Activated T-cell treated with anti-CD3 and anti-CD28 coated beads for 48 hours (primary cell): ENCODE data around the gene CNTRL.
A peak's percentile ranks its signal among the peaks of the same experiment; 100 is the strongest.
"Not testable (repeated sequence)": the region's sequence is repeated elsewhere in the genome, so short reads cannot be mapped to it uniquely, and the experiment has no call there.

Source experiments
- DNase-seq: peaks from one replicate; pipeline ENCODE4 v3.0.0-alpha.2; 2020; ENCODE audit warnings: low read depth

CNTRL gene

DNA sequence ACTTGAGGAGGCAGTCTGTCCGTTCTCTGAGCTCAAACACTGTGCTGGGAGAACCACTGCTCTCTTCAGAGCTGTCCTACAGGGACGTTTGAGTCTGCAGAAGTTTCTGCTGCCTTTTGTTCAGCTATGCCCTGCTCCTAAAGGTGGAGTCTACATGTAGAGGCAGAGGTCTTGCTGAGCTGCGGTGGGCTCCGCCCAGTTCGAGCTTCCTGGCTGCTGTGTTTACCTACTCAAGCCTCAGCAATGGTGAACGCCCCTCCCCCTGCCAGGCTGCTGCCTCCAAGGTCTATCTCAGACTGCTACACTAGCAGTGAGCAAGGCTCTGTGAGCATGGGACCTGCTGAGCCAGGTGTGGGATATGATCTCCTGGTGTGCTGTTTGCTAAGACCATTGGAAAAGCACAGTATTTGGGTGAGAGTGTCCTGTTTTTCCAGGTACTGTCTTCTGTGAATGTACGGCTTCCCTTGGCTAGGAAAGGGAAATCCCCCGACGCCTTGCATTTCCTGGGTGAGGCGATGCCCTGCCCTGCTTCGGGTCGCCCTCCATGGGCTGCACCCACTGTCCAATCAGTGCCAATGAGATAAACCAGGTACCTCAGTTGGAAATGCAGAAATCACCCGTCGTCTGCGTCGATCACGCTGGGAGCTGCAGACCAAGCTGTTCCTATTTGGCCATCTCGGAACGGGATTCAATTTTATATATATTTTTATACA lies 58.5 kb downstream of the CNTRL start:
- DNase-seq, result peak; percentile 35

DNA sequence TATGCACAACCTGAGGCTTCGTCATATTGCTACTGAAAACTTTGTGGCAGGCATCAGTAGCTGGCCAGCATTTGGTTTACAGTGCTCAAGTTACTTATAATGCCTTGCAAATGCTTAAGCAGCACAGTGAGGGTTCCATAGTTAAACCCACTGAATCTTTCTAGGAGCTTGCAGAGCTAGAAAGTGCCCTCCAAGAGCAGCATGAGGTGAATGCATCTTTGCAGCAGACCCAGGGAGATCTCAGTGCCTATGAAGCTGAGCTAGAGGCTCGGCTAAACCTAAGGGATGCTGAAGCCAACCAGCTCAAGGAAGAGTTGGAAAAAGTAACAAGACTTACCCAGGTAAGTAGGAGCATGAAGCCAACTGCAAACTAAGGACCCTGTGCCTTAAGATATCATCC lies 60.9 kb downstream of the CNTRL start:
- DNase-seq, result no peak

DNA sequence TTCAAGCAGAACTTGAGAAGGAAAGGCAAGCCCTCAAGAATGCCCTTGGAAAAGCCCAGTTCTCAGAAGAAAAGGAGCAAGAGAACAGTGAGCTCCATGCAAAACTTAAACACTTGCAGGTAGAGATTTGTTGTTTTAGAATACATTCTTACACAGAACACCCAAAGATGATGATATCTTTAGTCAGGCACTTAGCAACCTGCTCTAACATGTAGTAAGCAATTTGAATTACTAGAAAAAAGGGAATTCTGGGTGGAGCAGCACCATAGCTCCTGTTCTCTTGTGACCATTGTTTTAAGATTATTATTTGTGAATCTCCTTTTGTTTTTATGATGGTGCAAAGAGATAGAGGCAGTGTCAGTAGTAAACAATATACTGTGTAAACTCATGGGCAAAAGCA lies 63.8 kb downstream of the CNTRL start:
- no peak for DNase-seq

DNA sequence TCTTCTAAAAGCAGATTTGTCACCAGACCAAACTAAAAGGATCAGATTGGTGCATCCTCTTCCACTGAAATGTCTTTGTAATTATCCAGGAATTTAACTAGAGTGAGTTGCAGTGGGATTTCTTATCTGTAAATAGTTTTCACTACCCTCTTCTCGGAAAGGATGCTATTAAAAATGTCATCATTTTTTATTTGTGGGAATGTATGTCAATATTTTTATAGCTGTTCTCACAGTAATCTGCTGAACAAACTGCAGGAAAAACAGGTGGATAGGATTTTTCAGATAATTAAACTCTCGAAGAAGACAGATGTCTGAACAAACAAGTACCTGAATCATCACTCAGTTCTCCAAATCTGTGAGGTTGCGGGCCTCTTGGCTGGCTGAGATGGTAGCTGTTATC lies 64.2 kb downstream of the CNTRL start:
- DNase-seq, result no peak

DNA sequence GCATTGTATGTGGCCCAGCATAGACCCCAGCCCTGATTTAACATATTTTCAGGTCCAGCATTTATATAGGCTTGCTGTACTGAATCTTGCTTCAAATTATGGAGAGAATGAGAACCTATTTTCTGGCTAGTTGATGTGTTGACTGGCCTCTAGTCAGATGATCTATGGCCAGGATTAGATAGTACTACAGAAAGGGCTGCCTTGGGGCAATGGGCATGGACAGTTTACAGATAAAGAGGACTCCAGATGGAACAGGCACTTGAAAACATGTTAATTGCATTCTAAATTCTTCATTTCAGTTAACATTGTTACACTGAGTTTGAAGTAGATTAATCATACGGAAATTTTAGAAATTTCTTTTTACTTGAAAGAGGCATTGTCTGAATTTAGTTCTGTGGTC lies 65.4 kb downstream of the CNTRL start:
- DNase-seq, result no peak

DNA sequence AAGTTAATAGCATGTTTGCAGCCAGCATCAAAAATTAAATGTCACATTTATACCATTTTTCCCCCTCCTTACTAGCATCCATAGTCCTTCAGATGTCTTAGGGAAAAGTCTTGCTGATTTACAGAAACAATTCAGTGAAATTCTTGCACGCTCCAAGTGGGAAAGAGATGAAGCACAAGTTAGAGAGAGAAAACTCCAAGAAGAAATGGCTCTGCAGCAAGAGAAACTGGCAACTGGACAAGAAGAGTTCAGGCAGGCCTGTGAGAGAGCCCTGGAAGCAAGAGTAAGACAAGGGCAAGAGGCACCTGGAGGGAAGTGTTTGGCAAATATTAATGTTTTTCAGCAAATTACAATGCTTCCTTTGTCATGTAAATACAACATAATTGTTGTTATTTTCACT lies 66.6 kb downstream of the CNTRL start:
- DNase-seq, result no peak

DNA sequence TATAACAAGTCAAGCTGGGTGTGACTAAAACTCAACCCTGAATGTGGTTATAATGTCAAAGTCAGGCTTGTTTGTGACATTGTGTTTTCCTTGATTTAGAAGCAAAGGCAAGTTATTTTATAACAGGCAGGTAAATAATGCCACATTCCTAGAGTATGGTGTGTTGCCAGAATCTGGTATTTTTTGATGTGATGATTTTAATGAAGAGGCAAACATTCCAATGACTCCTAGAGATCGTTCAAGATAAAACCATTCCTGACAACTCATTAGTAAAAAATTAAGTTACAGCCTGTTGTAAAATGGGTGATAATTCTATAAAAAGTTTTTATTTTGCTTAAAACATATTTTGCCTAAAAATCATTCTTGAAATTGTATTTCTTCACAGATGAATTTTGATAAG lies 67.0 kb downstream of the CNTRL start:
- DNase-seq, result no peak

DNA sequence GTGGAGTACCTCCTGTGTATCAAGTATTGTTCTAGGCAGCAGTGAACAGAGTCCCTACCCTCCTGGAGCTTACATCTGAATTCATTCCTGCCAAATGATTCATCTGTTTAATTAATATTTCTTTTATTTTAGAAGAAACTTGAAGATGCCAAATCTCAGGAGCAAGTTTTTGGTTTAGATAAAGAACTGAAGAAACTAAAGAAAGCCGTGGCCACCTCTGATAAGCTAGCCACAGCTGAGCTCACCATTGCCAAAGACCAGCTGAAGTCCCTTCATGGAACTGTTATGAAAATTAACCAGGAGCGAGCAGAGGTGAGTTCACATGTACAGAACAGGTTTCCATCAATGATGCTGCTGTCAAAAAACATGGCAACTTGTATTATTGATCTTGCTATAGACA lies 69.0 kb downstream of the CNTRL start:
- no peak for DNase-seq

DNA sequence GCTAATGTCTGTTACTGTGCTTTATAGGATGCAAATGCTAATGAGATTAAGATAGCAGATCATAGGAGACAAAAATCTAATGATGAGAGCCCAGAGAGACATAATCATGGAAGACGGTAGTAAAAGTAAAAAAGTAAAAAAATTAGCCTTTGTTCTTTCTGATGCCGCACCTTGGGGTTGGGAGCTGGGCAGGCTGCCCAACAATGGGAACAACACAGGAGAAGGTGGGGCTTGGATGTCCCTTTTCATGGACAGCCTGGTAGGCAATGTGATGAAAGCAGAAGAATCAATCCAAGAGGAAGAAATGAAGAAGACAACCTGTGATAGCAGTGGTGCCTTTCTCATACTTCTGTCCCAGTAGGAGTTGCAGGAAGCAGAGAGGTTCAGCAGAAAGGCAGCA lies 69.7 kb downstream of the CNTRL start:
- DNase-seq, result no peak

DNA sequence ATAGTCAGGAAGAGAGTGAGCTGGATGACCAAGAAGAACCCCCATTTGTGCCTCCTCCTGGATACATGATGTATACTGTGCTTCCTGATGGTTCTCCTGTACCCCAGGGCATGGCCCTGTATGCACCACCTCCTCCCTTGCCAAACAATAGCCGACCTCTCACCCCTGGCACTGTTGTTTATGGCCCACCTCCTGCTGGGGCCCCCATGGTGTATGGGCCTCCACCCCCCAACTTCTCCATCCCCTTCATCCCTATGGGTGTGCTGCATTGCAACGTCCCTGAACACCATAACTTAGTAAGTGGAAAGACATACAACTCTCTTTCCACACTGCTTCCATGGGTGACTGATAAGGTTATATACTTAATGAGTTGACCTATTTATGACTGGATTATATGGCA lies 75.4 kb downstream of the CNTRL start:
- no peak for DNase-seq

DNA sequence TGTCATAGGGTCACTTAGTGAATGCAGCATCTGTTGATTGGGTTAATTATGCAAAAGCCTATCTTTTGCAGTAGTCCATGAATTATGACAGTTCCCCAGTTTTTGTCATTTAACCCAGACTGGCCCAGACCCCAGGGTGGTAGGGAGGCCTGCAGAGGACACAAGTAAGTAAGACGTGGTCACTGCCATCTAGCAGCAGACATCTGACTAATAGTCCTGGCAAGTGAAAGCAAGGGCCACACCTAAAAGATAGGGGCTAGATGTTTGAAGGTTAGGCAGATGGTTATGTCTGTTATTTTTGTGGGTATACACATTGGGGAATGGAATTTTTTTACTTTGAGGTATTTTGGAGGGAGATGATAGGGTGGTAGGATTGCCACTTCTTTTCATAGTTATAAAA lies 78.9 kb downstream of the CNTRL start:
- DNase-seq, result no peak

DNA sequence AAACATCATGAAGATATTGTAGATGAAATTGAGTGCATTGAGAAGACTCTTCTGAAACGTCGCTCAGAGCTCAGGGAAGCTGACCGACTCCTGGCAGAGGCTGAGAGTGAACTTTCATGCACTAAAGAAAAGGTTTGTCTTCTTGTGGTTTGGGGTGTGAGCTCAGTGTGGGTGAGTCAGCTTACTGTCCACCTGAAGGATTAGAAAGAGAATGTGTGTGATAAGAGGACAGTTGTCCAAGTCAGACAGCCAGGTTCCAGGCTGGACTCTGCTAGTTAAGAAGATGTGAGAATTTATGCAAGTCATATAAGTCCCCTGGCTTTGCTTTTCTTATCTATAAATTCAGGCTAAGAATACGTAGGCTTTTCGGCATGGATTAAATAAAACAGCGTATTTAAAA lies 80.0 kb downstream of the CNTRL start:
- no peak for DNase-seq

DNA sequence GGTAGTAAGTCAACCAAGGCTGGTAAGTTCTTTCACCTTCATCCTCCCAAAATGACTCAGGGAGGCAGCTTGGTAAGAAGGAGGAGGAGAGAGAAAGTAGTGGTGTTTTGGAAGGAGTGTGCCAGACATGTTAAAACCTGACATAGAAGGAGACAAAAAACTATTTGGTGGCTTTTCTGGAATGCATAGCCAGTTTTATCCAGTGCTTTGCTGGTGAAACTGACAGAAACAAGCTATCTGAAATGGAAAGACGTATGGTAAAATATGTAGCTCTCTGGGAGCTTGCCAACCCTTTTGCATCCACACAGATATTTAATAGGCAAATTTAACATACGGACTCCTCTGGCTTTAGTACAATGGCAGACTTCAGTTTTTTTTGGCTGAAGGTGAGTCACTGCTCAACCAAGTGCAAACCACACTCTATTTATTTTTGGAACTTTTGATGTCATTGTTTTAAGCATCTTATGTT lies 81.5 kb downstream of the CNTRL start:
- no peak for DNase-seq

DNA sequence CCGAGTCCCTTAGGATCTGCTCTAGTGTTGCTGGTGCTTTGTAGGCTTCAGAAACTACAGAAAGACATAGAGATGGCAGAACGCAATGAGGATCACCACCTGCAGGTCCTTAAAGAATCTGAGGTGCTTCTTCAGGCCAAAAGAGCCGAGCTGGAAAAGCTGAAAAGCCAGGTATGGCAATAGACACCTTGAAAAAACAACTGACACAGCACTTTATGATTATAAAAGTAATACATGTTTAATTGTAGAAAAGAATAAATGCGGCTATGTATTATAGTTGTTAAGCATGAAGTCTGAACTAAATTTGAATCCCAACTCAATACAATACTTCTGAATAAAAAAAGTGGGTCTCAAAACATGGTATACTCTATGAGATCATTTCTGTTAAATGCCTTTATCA lies 83.2 kb downstream of the CNTRL start:
- no peak for DNase-seq

DNA sequence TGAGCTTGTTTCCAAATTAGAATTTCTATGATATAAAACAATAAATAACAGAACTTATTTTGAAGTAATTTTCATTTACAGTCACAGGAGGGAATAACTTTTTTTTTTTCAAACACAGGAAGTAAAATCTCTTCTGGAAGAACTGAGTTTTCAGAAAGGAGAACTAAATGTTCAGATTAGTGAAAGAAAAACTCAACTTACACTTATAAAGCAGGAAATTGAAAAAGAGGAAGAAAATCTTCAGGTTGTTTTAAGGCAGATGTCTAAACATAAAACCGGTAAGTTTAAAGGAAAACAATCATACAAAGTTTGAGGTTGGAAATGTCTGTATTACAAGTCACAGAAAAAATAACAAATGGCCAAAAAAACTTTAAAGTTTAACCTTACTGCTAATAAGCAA lies 85.3 kb downstream of the CNTRL start:
- DNase-seq, result no peak

DNA sequence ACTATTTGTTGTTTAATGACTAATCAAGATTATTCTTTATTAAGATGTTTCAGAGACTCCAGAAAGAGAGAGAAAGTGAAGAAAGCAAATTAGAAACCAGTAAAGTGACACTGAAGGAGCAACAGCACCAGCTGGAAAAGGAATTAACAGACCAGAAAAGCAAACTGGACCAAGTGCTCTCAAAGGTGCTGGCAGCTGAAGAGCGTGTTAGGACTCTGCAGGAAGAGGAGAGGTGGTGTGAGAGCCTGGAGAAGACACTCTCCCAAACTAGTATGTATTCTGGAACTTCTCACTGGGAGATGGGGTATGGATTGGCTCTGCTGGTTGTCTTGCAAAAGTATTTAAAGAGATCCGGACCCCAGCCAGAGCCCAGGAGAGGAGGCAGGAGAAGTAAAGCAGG lies 93.3 kb downstream of the CNTRL start:
- no peak for DNase-seq

DNA sequence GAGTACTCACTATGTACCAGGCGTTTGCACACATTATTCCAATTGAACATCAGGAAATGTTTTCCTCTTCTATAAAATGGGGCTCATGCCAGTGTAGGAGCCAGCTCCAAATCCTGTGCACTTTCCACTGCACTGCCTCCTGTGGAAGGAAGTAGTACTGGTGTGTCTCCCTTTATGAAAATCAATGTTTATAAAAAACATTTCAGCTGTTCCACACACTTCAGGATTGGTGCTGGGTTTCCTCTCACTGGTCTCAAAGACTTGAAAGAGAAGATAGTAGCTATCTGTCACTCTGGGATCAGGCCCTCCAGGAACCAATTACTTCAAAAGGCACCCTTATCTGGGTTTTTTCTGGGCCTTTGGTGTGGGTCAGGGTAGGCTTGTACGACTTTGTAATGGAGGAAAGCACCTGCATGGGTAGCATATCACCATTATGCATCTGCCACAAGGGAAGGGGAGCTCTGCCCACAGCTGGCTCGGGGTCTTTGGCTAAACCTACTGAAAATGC lies 94.4 kb downstream of the CNTRL start:
- DNase-seq, result no peak

DNA sequence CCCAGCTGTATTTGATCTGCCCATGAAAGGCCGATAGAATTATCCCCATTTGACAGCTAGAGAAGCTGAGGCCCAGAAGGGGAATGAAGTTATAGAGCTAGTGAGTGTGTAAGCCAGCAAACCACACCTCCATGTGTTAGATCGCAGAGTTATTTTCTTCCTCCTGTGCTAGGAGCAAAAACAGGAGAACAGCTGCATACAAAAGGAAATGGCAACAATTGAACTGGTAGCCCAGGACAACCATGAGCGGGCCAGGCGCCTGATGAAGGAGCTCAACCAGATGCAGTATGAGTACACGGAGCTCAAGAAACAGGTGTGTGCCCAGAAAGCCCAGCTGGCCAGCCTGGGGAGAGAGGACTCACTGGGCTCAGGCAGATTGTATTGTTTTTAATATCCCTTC lies 96.5 kb downstream of the CNTRL start:
- no peak for DNase-seq

DNA sequence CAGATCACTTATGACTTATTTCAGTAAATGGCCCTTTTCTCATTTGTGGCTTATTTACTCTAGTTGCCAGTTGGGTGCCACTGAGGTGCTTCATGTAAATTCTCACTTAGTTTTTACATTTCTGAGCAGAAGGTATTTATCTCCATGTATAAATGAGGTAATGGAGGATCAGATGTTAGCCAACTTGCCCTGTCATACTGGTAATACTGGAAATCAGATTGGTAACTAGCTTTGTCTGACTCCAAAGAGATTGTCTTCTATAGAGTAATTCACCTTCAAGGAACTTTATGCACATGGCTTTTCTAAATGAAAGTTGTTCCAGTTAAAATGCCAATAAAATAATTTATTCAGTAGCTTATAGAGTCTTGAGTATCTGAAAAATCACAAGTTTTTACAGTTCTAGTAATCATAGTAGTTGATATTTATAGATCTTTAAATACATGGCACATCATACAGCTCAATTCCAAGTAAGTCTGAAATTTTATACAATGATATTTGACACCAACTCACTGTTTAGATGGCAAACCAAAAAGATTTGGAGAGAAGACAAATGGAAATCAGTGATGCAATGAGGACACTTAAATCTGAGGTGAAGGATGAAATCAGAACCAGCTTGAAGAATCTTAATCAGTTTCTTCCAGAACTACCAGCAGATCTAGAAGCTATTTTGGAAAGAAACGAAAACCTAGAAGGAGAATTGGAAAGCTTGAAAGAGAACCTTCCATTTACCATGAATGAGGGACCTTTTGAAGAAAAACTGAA lies 98.2 kb downstream of the CNTRL start:
- no peak for DNase-seq

DNA sequence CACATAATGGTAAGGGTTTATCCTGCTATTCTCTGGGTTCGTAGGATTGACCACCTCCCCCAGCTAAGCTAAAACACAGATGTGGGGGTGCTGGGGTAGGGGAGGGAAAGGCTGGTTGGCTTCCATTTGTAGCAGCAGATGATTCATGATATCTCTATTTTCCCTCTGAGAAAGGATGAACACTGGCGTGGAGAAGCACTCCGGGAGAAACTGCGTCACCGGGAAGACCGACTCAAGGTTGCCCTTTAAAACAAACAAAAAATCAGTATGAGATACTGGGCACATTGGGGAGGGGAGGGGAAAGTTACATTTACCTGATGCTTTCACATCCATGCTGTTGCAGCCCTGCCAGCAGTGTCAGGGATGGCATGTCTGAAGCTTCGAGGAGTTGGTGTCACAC lies 98.7 kb downstream of the CNTRL start:
- DNase-seq, result no peak

DNA sequence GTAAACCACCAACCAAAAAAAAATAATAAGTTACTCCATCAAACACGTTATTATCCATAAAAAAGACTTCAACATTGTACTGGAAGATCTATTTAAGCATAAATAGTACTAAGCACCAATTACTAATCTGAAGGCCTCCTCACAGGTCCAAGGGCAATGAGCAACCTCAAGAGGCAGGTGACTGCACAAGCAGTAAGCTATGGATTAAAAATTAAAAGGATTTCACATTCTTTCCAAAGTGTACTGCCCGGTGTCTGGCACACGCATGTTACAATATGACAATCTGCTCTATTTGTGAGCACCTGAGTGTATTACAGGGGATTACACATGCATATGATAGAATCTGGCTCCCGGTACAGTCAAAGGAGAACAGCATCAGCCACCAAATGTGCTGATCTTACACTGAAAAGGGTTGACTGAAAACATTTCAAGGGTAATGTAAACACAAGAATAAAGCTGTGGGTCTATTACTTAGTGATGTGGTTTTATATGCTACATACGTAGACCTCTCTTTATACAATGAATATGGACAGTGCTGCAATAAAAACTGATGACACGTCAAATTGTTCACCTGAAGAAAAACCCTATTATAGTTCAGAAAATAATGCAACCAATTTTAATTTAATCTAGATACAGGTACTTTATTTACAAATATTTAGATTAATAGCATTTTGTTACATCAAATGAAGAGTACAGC lies 104.1 kb downstream of the CNTRL start:
- DNase-seq, result no peak

DNA sequence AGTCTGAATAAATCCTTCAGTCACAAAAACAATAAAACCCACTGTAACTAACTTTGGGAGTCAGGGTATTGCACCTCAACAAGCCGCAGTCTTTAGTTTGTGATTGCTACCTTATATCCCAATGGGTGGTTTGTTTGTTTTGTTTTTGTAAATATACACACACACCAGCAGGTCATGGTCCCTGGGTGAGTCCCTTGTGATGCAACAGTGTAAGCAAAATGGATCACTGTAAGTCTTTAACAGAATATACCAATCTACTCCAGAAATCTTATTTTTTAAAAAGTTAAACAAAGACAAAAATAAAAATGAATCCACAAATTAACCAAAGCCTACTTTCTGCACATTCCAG lies 104.6 kb downstream of the CNTRL start:
- DNase-seq, result not testable (repeated sequence)
